Endometrial microvascular endothelial cells (primary cell): ENCODE results near the gene MKNK2. TPM values are rescaled to one million over a fixed set of nuclear protein-coding genes. Genes with fewer than 3 reads are reported as not detected.
"Not testable (repeated sequence)": the region's sequence is repeated elsewhere in the genome, so short reads cannot be mapped to it uniquely, and the experiment has no call there.

Experiments used
- in situ Hi-C: cut with HindIII; loops from 2 replicates; pipeline ENCODE4 v1.10.0; 2017; ENCODE audit warnings: low sequenced_read_pairs, low pct_unique_long_range_greater_than_20kb; ENCODE audit errors: inconsistent ontology term
- total RNA-seq: library from RNA; depleted of rRNA; stranded (reverse); fragments of >200 nt; gene quantifications from one replicate; pipeline ENCODE4 v1.2.3, GENCODE V29; 2015; ENCODE audit errors: inconsistent ontology term

Gene MKNK2
- 111 TPM for total RNA-seq

GRCh38 chr19:2050991-2051772 lies at the start of gene MKNK2:
Gene MKNK2, minus strand, starts transcription at chr19:2051244. Its CDS starts 393 bp downstream, at chr19:2050851.
- in situ Hi-C loops = no loop called here

GRCh38 chr19:2100719-2101061 lies 49.6 kb upstream of the MKNK2 start:
- in situ Hi-C loops = no loop called here

DNA sequence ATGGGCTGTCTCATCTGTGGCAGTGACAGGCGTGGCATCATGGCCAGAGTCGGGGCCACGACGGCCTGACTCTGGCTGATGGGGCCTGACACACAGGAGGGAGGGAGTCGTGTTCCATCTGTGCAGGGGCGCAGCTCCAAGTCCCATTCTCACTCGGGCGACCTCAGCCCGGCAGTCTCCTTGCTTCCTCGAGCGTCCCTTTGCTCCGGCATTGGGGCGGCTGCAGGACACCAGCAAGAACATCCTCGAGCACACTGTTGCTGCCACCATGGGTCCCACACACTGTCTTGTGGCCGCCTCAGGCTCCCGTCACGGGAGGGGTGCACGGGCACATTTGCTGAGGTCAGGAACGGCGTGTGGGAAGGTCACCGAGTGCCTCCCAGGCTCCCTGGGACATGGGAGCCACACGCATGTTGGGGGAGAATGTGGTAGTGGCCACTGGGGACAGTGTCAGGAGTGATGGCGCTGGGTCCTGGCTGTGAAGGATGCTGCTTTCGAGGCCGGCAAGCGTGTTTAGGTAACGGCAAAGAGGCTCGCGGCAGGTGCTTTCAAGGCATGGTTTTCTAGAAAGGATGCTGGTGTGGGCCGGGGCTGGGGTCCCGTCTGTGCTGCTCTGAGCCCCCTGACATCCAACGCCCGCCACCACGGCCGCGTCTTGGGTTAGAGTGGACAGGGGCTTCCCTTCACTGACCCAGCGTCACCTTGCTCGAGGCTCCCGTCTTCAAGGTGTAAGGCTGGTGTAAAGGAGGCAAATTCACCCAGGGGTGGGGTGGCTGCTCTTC lies 49.1 kb upstream of the MKNK2 start:
- in situ Hi-C loops = no loop called here

DNA sequence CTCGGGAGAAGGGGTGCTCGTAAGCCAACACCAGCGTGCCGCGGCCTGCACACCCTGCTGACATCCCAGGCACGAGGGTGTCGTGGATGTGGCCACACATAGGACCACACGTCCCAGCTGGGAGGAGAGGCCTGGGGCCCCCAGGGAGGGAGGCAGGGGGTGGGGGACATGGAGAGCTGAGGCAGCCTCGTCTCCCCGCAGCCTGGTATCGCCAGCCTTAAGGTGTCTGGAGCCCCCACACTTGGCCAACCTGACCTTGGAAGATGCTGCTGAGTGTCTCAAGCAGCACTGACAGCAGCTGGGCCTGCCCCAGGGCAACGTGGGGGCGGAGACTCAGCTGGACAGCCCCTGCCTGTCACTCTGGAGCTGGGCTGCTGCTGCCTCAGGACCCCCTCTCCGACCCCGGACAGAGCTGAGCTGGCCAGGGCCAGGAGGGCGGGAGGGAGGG lies 48.0 kb upstream of the MKNK2 start:
- in situ Hi-C loops = no loop called here

DNA sequence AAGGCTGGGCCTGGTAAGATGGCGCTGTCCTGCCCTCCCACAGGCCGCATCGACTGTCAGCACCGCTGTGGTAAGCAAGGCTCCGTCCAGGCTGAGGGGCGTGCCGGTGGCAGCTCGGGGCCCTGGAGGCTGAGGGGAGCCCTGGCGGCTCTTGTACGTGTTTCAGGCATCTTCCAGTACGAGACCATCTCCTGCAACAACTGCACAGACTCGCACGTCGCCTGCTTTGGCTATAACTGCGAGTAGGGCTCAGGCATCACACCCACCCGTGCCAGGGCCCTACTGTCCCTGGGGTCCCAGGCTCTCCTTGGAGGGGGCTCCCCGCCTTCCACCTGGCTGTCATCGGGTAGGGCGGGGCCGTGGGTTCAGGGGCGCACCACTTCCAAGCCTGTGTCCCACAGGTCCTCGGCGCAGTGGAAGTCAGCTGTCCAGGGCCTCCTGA lies 46.9 kb upstream of the MKNK2 start:
- in situ Hi-C loops = no loop called here

- in situ Hi-C loops = no loop called here
Measured at GRCh38 chr19:2097203-2097885, 46.3 kb upstream of the MKNK2 start.

- in situ Hi-C loops = no loop called here
Measured at GRCh38 chr19:2096480-2097202, 45.6 kb upstream of the MKNK2 start, which contains the start of gene IZUMO4. Gene IZUMO4, plus strand, starts transcription at chr19:2096915. Its CDS starts 31 bp downstream, at chr19:2096946.

GRCh38 chr19:2096034-2096479 lies 45.0 kb upstream of the MKNK2 start, which contains the start of gene MOB3A:
Gene MOB3A, minus strand, starts transcription at chr19:2096326. Its CDS starts 17,766 bp downstream, at chr19:2078560.
- in situ Hi-C loops = no loop called here

DNA sequence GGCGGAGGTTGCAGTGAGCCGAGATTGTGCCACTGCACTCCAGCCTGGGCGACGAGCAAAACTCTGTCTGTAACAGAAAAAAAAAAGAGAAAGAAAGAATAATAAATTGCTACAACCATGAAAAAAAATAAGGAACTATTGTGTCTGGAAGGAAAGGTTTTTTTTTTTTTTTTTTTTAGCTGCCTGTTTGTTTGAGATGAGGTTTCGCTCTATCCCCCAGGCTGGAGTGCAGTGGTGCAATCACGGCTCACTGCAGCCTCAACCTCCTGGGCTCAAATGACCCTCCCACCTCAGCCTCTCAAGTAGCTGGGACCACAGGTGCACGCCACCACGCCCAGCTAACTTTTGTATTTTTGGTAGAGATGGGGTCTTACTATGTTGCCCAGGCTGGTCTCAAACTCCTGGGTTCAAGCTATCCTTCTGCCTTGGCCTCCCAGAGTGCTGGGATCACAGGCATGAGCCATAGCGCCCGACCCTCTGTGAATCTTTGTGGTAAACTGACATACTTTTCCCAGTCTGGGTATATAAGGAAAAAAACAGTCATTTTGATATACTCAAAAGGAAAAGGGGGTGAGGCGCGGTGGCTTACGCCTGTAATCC lies 41.0 kb upstream of the MKNK2 start:
- in situ Hi-C loops = not testable (repeated sequence)

- in situ Hi-C loops = no loop called here
Measured at GRCh38 chr19:2089727-2090053, 38.6 kb upstream of the MKNK2 start.

GRCh38 chr19:2089001-2089711 lies 38.1 kb upstream of the MKNK2 start:
- in situ Hi-C loops = no loop called here

GRCh38 chr19:2087621-2088100 lies 36.6 kb upstream of the MKNK2 start:
- in situ Hi-C loops = no loop called here

DNA sequence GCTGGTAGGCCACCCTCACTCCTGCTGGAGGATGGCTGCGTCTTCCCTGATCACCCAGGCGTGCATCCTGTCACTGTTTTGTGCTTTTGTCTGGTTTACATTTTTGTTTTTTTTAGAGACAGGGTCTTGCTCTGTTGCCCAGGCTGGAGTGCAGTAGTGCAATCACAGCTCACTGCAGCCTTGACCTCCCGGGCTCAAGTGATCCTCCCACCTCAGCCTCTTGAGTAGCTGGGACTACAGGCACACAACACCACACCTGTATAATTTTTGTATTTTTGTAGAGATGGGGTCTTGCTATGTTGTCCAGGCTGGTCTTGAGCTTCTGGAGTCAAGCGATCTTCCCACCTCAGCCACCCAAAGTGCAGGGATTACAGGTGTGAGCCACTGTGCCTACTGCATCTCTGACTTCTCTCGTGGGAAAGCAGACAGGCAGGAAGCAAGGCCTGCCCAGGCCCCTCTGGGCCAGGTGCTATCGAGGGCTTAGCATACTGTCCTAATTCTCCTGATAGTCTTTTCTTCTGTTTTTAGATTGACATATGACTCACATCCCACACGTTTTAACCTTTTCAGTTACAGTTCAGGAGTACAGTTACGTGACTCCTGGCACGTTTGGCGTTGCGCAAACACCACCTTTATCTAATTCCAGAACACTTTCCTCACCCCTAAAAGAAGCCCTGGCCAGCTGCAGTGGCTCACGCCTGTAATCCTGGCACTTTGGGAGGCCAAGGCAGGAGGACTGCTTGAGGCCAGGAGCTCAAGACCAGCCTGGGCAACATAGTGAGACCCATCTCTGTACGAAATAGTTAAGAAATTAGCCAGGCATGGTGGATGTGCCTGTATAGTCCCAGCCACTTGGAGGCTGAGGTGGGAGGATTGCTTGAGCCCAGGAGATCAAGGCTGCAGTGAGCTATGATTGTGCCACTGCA lies 35.9 kb upstream of the MKNK2 start:
- in situ Hi-C loops = not testable (repeated sequence)

- in situ Hi-C loops = no loop called here
Measured at GRCh38 chr19:2084993-2085720, 34.1 kb upstream of the MKNK2 start.

GRCh38 chr19:2083174-2083854 lies 32.3 kb upstream of the MKNK2 start:
- in situ Hi-C loops = no loop called here
